SU-DHL-6 (cell line): ENCODE results near the gene CUBN.

Experiments
- H2AFZ ChIP-seq: fragments of 200-600 bp; sonication (generic); 2 replicates; pipeline ENCODE4 v1.6.1; 2014; ENCODE audit warnings: low read depth, mild to moderate bottlenecking, moderate library complexity, mixed read lengths, antibody characterized with exemption, low read length; ENCODE audit not compliant: severe bottlenecking
- H3F3A ChIP-seq: fragments of 200-600 bp; shearing (Covaris generic); 2 replicates; pipeline ENCODE4 v1.6.0; 2016; ENCODE audit warnings: antibody characterized with exemption, mild to moderate bottlenecking; ENCODE audit not compliant: insufficient read depth
- H3K27ac ChIP-seq: fragments of 200-600 bp; sonication (generic); 2 replicates; pipeline ENCODE4 v1.5.1; 2016; ENCODE audit warnings: low read depth, mild to moderate bottlenecking, low read length, moderate library complexity, mixed read lengths
- H3K27me3 ChIP-seq: fragments of 200-600 bp; sonication (generic), shearing (Covaris generic); 2 replicates; pipeline ENCODE4 v1.6.0; 2014; ENCODE audit warnings: mild to moderate bottlenecking, low read length
- H3K36me3 ChIP-seq: fragments of 200-600 bp; sonication (generic); 2 replicates; pipeline ENCODE4 v1.6.1; 2014; ENCODE audit warnings: mild to moderate bottlenecking, low read length, mixed read lengths
- H3K4me2 ChIP-seq: fragments of 300-600, 200-600 bp; shearing (Covaris generic), sonication (generic); 2 replicates; pipeline ENCODE4 v1.6.0; 2014; ENCODE audit warnings: low read length, low read depth, mild to moderate bottlenecking; ENCODE audit not compliant: poor library complexity, severe bottlenecking
- H3K4me3 ChIP-seq: fragments of 200-600 bp; sonication (generic); 2 replicates; pipeline ENCODE4 v1.5.1; 2014; ENCODE audit warnings: antibody characterized with exemption, low read length, mild to moderate bottlenecking, mixed read lengths; ENCODE audit not compliant: insufficient read depth, poor library complexity, severe bottlenecking
- H3K79me2 ChIP-seq: fragments of 200-600 bp; sonication (generic); 2 replicates; pipeline ENCODE4 v1.6.1; 2014; ENCODE audit warnings: mild to moderate bottlenecking, low read length, moderate library complexity; ENCODE audit not compliant: insufficient read depth
- H3K9ac ChIP-seq: fragments of 200-600 bp; sonication (generic); 2 replicates; pipeline ENCODE4 v1.7.0; 2014; ENCODE audit warnings: mild to moderate bottlenecking, low read length
- H3K9me2 ChIP-seq: fragments of 200-600 bp; sonication (generic); replicated peaks from 2 replicates; pipeline ENCODE4 v1.6.1; 2014; ENCODE audit warnings: low read length; ENCODE audit not compliant: insufficient read depth
- H3K9me3 ChIP-seq: fragments of 200-600 bp; sonication (generic); 2 replicates; pipeline ENCODE4 v1.6.1; 2014; ENCODE audit warnings: low read length, mixed read lengths; ENCODE audit not compliant: insufficient read depth
- H4K20me1 ChIP-seq: fragments of 200-600 bp; sonication (generic); 2 replicates; pipeline ENCODE4 v1.6.1; 2014; ENCODE audit warnings: low read depth, mild to moderate bottlenecking, antibody characterized with exemption, low read length, moderate library complexity, mixed read lengths
- EZH2phosphoT487 ChIP-seq: fragments of 200-600 bp; sonication (generic), shearing (Covaris generic); conservative IDR thresholded peaks from 2 replicates; pipeline ENCODE4 v1.6.1; 2018; ENCODE audit warnings: mild to moderate bottlenecking, antibody characterized with exemption, low read length, moderate library complexity, mixed read lengths
- TF ChIP-seq, protein P1 (sequence below): fragments of 200-600 bp; sonication (generic); IDR thresholded peaks from one replicate; pipeline ENCODE4 v1.5.1; 2017; ENCODE audit warnings: antibody characterized with exemption, mild to moderate bottlenecking, low read length, moderate library complexity; ENCODE audit not compliant: insufficient read depth, poor library complexity, severe bottlenecking

The CUBN gene

DNA sequence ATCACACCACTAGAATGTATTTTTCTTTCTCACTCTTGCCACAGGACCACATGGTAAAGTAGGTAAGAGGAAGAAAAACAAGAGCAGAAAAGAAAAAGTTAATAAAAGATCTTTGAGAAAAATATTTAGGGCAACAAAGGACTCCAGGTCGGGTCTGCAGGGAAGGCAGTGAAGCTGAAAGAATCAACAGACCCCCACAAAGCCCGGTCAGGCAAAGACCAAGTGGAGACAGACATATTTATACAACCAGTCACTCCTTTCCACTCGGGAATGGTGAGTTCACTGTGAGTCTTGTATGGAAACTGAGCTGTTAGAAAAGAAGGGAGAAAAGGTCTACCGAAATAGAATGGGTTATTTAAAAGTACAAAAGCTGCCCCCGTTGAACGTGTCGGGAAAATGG is 340.4 kb downstream of the CUBN start:
- Histone ChIP-seq H3K79me2 (peaks cover 23% of the 10 kb centered on the region), H3K4me3 (no peak overlapping the region), H3K9me2 (no peaks in the 10 kb centered on the region), H3K36me3 (no peaks in the 10 kb centered on the region), H4K20me1 (no peaks in the 10 kb centered on the region; the same call in 1 of the 2 replicates), H3F3A (no peaks in the 10 kb centered on the region), H3K4me2 (no peak overlapping the region), H3K9ac (no peak overlapping the region), H3K27me3 (no peaks in the 10 kb centered on the region), H3K9me3 (no peaks in the 10 kb centered on the region), H2AFZ (no peak overlapping the region), H3K27ac (no peak overlapping the region)
- TF ChIP-seq EZH2phosphoT487: no peak
- TF ChIP-seq, protein P1, sequence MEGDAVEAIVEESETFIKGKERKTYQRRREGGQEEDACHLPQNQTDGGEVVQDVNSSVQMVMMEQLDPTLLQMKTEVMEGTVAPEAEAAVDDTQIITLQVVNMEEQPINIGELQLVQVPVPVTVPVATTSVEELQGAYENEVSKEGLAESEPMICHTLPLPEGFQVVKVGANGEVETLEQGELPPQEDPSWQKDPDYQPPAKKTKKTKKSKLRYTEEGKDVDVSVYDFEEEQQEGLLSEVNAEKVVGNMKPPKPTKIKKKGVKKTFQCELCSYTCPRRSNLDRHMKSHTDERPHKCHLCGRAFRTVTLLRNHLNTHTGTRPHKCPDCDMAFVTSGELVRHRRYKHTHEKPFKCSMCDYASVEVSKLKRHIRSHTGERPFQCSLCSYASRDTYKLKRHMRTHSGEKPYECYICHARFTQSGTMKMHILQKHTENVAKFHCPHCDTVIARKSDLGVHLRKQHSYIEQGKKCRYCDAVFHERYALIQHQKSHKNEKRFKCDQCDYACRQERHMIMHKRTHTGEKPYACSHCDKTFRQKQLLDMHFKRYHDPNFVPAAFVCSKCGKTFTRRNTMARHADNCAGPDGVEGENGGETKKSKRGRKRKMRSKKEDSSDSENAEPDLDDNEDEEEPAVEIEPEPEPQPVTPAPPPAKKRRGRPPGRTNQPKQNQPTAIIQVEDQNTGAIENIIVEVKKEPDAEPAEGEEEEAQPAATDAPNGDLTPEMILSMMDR: no peak

DNA sequence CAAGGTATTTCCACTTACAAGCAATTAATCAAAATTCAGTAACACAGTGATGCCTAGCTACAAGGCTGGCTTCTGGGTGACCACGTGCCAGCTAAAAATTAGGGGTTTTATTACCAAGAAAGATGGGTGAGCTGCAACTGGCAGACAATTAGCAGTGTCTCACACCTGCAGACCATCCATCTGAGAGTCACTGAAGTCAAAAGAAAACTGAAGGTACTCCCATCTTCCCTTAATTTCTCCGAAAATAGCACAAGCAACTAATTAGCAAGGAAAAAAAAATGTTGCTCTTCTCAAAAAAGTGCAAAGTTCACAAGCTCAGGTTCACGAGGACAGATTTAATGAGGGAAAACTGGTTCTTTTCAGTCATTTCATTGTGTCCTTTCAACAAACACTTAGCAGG is 340.8 kb downstream of the CUBN start:
- H4K20me1 ChIP-seq: no peaks in the 10 kb centered on the region; the same call in 1 of the 2 replicates
- no peak overlapping the region for H3K9ac ChIP-seq
- H3K9me3 ChIP-seq: no peaks in the 10 kb centered on the region
- H3K27ac ChIP-seq: no peak overlapping the region
- no peak overlapping the region for H3K4me2 ChIP-seq
- H3K36me3 ChIP-seq: no peaks in the 10 kb centered on the region
- TF ChIP-seq, protein P1: no peak
- TF ChIP-seq EZH2phosphoT487: no peak
- H3K27me3 ChIP-seq: no peaks in the 10 kb centered on the region
- peaks cover 22% of the 10 kb centered on the region for H3K79me2 ChIP-seq
- H3F3A ChIP-seq: no peaks in the 10 kb centered on the region
- no peaks in the 10 kb centered on the region for H3K9me2 ChIP-seq
- H3K4me3 ChIP-seq: no peak overlapping the region
- no peak overlapping the region for H2AFZ ChIP-seq

DNA sequence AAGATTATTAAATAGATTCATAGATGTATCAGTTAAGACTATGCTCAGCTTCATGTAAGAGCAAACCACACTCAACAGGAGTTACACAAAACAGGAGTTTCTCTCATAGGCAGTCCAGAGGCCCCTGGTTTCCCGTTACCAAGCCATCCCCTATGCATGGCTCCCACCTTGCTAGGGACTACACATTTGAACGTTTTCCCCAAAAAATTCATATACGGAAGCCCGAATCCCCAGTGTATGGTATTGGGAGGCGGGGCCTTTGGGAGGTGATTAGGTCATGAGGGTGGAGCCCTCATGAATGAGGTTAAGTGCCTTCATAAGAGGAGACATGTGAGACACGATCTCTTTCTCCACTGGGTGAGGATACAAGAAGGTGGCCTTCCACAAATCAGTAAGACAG is 341.5 kb downstream of the CUBN start:
- Histone ChIP-seq H3K9ac (no peak overlapping the region), H3K4me2 (no peak overlapping the region), H3K27ac (no peak overlapping the region), H3K79me2 (peaks cover 22% of the 10 kb centered on the region), H3K36me3 (no peaks in the 10 kb centered on the region), H3K4me3 (no peak overlapping the region), H4K20me1 (no peaks in the 10 kb centered on the region; the same call in 1 of the 2 replicates), H3K27me3 (no peaks in the 10 kb centered on the region), H3K9me3 (no peaks in the 10 kb centered on the region), H2AFZ (no peak overlapping the region), H3F3A (no peaks in the 10 kb centered on the region), H3K9me2 (no peaks in the 10 kb centered on the region)
- TF ChIP-seq, protein P1: no peak
- no peak for TF ChIP-seq EZH2phosphoT487
